HCT116 (cell line): ENCODE measurements around the gene ZNF423.

Source experiments
- ATF3 ChIP-seq: IDR thresholded peaks from 2 replicates; pipeline ENCODE4 v1.6.1; 2012
- CBX3 ChIP-seq: IDR thresholded peaks from 2 replicates; pipeline ENCODE4 v1.6.1; 2012; ENCODE audit warnings: low read depth
- CEBPB ChIP-seq: IDR thresholded peaks from 2 replicates; pipeline ENCODE4 v1.6.1; 2012; ENCODE audit warnings: low read depth
- CTCF ChIP-seq, 3 experiments: fragments of 200-600 bp in 1 of 3; sonication (generic) in 1 of 3; IDR thresholded peaks in 2 of 3; conservative IDR thresholded peaks in 1 of 3; 2 replicates each; pipeline ENCODE4 v1.5.1; 2012 to 2017; ENCODE audit warnings: low read depth in 2 of 3, low read length in 2 of 3, antibody characterized with exemption in 1 of 3, borderline replicate concordance in 1 of 3, control low read depth in 1 of 3, mild to moderate bottlenecking in 1 of 3, mixed read lengths in 1 of 3, mixed run types in 1 of 3, moderate library complexity in 1 of 3; ENCODE audit not compliant: insufficient read depth in 1 of 3
- EGR1 ChIP-seq: IDR thresholded peaks from 2 replicates; pipeline ENCODE4 v1.6.1; 2012; ENCODE audit warnings: low read depth
- EZH2phosphoT487 ChIP-seq: fragments of 200-600 bp; IDR thresholded peaks from 2 replicates; pipeline ENCODE4 v1.6.1; 2018; ENCODE audit warnings: antibody characterized with exemption, borderline replicate concordance
- FOSL1 ChIP-seq: IDR thresholded peaks from 2 replicates; pipeline ENCODE4 v1.6.1; 2012; ENCODE audit warnings: low read depth
- POLR2A ChIP-seq: IDR thresholded peaks from 2 replicates; pipeline ENCODE4 v1.7.0; 2011; ENCODE audit warnings: borderline replicate concordance; ENCODE audit not compliant: insufficient read depth, insufficient read length; ENCODE audit errors: extremely low read depth
- POLR2AphosphoS5 ChIP-seq: IDR thresholded peaks from 2 replicates; pipeline ENCODE4 v1.6.1; 2011; ENCODE audit warnings: mild to moderate bottlenecking, low read depth, low read length, moderate library complexity
- SIN3A ChIP-seq: IDR thresholded peaks from 2 replicates; pipeline ENCODE4 v1.6.1; 2012; ENCODE audit warnings: low read depth
- SP1 ChIP-seq: IDR thresholded peaks from 2 replicates; pipeline ENCODE4 v1.6.1; 2012; ENCODE audit warnings: low read depth
- TCF7L2 ChIP-seq: IDR thresholded peaks from 2 replicates; pipeline ENCODE4 v1.7.0; 2011; ENCODE audit warnings: borderline replicate concordance, inconsistent platforms; ENCODE audit not compliant: insufficient read depth, insufficient read length; ENCODE audit errors: extremely low read depth
- TF ChIP-seq, protein P1 (sequence below): IDR thresholded peaks from 2 replicates; pipeline ENCODE4 v1.6.1; 2012
- TF ChIP-seq, protein P2 (sequence below): IDR thresholded peaks from 2 replicates; pipeline ENCODE4 v1.6.1; 2012; ENCODE audit warnings: low read depth

DNA sequence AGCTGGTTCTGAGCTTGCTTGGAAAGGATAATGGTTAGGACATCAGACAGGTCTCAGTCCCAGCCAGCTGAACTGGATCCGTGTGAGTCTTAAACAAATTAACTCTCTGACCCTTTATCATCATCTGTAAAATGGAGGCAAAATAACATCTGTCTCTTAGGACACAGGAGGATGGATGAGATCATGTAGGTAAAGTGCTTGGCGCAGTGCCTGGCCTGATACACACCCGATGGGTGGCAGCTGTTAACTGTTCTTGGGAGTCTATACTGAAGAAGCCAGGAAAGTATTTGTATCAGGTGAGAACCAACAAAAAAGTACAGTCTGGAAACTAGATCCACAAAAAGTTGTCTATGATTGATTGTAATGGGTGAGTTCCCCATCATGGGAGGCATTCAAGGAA, 293.7 kb downstream of the ZNF423 start:
- TF ChIP-seq POLR2AphosphoS5 (no peak), CTCF (IDR thresholded peaks at IDR 0.05 in 2 of 3, conservative IDR thresholded peaks at IDR 0.05 in 1 of 3; ENCODE audit: borderline replicate concordance in 1 of 3, insufficient read depth in 1 of 3, low read depth in 2 of 3, low read length in 2 of 3) (no peak), EGR1 (no peak), SP1 (no peak), FOSL1 (no peak), POLR2A (no peak), CEBPB (no peak), EZH2phosphoT487 (no peak), CBX3 (no peak), SIN3A (no peak), ATF3 (no peak), TCF7L2 (no peak)
- TF ChIP-seq, protein P1, sequence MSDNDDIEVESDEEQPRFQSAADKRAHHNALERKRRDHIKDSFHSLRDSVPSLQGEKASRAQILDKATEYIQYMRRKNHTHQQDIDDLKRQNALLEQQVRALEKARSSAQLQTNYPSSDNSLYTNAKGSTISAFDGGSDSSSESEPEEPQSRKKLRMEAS, result no peak
- TF ChIP-seq, protein P2, sequence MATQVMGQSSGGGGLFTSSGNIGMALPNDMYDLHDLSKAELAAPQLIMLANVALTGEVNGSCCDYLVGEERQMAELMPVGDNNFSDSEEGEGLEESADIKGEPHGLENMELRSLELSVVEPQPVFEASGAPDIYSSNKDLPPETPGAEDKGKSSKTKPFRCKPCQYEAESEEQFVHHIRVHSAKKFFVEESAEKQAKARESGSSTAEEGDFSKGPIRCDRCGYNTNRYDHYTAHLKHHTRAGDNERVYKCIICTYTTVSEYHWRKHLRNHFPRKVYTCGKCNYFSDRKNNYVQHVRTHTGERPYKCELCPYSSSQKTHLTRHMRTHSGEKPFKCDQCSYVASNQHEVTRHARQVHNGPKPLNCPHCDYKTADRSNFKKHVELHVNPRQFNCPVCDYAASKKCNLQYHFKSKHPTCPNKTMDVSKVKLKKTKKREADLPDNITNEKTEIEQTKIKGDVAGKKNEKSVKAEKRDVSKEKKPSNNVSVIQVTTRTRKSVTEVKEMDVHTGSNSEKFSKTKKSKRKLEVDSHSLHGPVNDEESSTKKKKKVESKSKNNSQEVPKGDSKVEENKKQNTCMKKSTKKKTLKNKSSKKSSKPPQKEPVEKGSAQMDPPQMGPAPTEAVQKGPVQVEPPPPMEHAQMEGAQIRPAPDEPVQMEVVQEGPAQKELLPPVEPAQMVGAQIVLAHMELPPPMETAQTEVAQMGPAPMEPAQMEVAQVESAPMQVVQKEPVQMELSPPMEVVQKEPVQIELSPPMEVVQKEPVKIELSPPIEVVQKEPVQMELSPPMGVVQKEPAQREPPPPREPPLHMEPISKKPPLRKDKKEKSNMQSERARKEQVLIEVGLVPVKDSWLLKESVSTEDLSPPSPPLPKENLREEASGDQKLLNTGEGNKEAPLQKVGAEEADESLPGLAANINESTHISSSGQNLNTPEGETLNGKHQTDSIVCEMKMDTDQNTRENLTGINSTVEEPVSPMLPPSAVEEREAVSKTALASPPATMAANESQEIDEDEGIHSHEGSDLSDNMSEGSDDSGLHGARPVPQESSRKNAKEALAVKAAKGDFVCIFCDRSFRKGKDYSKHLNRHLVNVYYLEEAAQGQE, result no peak
